ENCODE results near the gene HDAC4. TPM values are rescaled to one million over a fixed set of nuclear protein-coding genes. Genes with fewer than 3 reads are reported as not detected.

HDAC4 gene
- total RNA-seq, 1 donor from 2014 or later: 39.0 TPM

DNA sequence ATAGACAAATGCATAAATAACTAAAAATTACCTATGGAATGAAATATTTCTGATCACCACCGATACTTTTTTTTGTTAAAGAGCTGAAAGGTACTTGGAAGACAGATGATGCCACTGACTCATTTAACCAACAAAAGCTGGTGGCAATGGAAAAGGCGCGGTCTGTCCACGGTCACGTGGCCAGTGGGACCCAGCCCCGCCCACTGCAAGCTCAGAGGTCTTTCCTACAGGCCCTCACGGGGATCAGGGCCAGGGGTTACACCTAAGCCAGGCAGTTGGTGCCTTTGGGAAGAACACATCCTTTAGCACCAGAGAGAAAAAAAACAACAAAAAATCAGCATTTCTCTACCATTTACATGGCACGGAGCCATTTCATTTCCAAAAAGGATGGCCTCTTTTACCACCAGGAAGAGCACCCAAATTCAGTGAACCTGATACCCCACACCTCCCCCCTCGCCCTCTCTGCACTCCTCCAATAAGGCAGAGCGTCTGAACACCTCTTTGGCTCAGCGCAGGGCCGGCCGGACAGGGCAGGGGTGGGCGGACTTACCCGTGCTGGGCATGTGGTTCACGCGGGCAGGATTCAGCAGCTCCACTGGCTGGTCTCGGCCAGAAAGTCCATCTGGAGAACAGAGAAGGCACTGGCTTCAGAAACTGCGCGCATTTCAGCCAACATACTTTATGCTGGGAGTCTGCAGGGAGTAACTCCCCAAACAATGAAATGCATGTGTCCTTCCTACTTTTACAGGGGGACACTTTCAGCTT is 164.6 kb downstream of the HDAC4 start:
- Mint-ChIP-seq H3K36me3 (no peaks in the 10 kb centered on the region), H3K27ac (no peak overlapping the region)

DNA sequence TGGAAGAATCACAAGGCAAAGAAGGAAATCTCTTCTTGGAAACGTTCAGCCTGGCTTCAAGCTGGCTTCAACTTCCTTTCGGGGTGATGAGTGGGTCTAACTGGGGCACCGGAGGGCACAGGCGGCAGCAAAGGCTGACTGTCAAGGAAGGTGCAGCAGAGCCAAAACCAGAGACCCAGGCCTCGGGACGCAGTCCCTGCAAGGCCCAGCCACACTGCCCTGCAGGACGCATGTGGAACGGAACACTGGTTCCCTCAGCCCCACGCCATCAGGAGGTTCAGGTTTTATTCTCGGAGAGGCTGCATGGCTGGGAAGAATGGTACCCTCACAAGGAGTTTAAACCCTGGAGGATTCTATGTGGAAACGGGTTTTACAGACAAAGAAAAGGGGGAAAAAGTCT is 165.5 kb downstream of the HDAC4 start:
- DNase-seq (ENCODE audit: extremely low spot score, unreplicated experiment): no peak
- Mint-ChIP-seq H3K4me1 (ENCODE audit: unreplicated experiment) (peaks cover 11% of the 10 kb centered on the region), H3K36me3 (no peaks in the 10 kb centered on the region), H3K9me3 (no peaks in the 10 kb centered on the region), H3K27me3 (no peaks in the 10 kb centered on the region), H3K4me3 (no peak overlapping the region), H3K27ac (no peak overlapping the region)
- TF ChIP-seq, protein P1, sequence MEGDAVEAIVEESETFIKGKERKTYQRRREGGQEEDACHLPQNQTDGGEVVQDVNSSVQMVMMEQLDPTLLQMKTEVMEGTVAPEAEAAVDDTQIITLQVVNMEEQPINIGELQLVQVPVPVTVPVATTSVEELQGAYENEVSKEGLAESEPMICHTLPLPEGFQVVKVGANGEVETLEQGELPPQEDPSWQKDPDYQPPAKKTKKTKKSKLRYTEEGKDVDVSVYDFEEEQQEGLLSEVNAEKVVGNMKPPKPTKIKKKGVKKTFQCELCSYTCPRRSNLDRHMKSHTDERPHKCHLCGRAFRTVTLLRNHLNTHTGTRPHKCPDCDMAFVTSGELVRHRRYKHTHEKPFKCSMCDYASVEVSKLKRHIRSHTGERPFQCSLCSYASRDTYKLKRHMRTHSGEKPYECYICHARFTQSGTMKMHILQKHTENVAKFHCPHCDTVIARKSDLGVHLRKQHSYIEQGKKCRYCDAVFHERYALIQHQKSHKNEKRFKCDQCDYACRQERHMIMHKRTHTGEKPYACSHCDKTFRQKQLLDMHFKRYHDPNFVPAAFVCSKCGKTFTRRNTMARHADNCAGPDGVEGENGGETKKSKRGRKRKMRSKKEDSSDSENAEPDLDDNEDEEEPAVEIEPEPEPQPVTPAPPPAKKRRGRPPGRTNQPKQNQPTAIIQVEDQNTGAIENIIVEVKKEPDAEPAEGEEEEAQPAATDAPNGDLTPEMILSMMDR (conservative IDR thresholded peaks at IDR 0.05): no peak

More for the DNA sequence above, 164.6 kb downstream of the HDAC4 start:
- TF ChIP-seq, protein P1 (conservative IDR thresholded peaks at IDR 0.05): no peak
- H3K27me3 Mint-ChIP-seq: no peaks in the 10 kb centered on the region
- DNase-seq (ENCODE audit: extremely low spot score, unreplicated experiment): no peak
- no peak overlapping the region for H3K4me3 Mint-ChIP-seq
- H3K4me1 Mint-ChIP-seq (ENCODE audit: unreplicated experiment): peaks cover 14% of the 10 kb centered on the region
- no peaks in the 10 kb centered on the region for H3K9me3 Mint-ChIP-seq

DNA sequence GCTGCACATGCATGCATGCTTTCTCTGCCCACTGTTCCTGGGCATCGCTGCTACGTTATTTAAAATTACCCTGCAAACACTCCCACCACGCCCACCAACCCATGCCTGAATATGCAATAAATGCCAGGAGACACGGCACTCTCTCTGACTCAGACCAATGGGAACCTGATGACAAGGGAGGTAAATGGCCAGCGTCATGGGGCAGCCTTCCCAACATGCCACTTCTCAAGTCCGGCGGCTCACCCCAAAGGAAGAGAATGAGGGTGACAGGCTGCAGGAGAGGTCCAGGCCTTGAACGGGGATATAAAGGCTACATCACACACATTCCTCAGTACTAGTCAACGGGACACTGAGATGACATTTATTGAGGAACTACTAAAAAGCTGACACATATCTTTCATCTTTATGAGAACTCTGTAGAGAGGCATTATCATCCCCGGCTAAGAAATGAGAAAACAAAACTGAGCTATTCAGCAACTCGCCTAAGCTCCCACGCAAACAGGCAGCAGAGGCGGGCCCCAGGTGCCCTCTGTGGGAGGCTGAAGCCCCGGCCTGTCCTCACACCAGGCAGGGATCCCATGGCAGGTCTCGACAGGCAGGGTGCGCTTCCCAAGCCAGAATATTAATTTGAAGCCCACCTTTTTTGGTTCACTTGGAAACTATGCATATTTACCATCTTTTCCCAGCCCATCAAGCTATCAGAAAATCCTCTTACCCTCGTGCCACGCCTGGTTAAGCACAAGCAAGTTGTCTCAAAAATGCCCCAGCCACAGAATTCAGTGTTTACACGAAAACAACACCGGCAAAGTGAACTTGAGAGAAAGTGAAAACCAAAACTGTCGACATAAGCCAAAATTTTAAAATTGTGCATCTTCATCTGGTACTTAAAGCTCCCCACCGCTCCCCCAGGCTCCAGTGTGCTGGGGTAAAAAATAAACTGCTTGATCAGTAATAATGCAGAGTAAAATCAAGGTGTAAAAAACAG is 166.3 kb downstream of the HDAC4 start:
- no peak overlapping the region for H3K4me3 Mint-ChIP-seq
- peaks cover 12% of the 10 kb centered on the region for H3K4me1 Mint-ChIP-seq (ENCODE audit: unreplicated experiment)
- H3K27ac Mint-ChIP-seq: no peak overlapping the region
- no peaks in the 10 kb centered on the region for H3K27me3 Mint-ChIP-seq
- H3K9me3 Mint-ChIP-seq: no peaks in the 10 kb centered on the region
- TF ChIP-seq, protein P1 (conservative IDR thresholded peaks at IDR 0.05): no peak
- no peaks in the 10 kb centered on the region for H3K36me3 Mint-ChIP-seq
- DNase-seq (ENCODE audit: extremely low spot score, unreplicated experiment): no peak

DNA sequence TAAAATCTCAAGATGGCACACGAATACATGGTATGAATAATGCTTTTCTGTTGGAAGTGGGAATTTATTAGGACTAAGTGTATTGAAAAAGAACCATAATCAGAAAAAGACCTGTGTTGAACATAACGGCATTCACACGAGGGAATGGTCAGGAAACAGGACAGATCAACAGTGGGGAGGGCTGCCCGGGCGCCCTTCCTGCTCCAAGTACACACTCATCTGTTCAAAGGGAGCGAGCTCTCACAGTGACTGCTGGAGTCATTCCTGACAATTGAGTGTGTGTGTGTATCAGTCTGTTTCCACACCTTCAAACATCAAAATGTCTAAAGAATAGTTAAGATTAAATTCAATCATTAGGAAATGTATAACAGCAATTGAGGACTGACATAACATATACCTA is 167.2 kb downstream of the HDAC4 start:
- Mint-ChIP-seq H3K9me3 (no peaks in the 10 kb centered on the region), H3K36me3 (no peaks in the 10 kb centered on the region), H3K4me1 (ENCODE audit: unreplicated experiment) (peaks cover 17% of the 10 kb centered on the region), H3K27me3 (no peaks in the 10 kb centered on the region), H3K4me3 (no peak overlapping the region), H3K27ac (no peak overlapping the region)
- no peak for DNase-seq (ENCODE audit: extremely low spot score, unreplicated experiment)
- TF ChIP-seq, protein P1 (conservative IDR thresholded peaks at IDR 0.05): no peak

DNA sequence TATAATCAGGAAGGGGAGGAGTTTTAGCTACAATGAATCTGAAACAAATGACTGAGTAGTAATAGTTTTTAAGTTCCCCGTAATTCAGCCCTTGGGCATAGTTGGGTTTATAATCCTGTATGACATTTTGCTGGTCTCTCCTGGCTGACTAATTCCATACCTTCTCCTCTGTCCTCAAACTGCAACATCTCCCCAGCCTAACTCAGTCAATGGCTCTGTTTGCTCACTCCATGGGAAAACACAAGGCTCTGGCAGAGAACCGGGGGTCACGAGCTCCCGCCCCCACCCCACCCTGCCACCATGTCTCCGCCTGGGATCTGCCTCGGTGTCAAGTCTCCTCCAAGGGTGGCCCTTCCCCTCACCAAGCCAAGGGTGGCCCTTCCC is 168.6 kb downstream of the HDAC4 start:
- Mint-ChIP-seq H3K36me3 (no peaks in the 10 kb centered on the region), H3K27me3 (no peaks in the 10 kb centered on the region), H3K27ac (no peak overlapping the region), H3K4me3 (no peak overlapping the region), H3K9me3 (no peaks in the 10 kb centered on the region), H3K4me1 (ENCODE audit: unreplicated experiment) (peaks cover 29% of the 10 kb centered on the region)
- TF ChIP-seq, protein P1 (conservative IDR thresholded peaks at IDR 0.05): no peak
- no peak for DNase-seq (ENCODE audit: extremely low spot score, unreplicated experiment)

Measured in type B pancreatic cell (in vitro differentiated cells).